Fibroblast of upper back skin (primary cell): ENCODE data around the gene ALK.
"Not testable (repeated sequence)": the region's sequence is repeated elsewhere in the genome, so short reads cannot be mapped to it uniquely, and the experiment has no call there.

ENCODE experiments used
- DNase-seq: peaks from one replicate; pipeline ENCODE4 v3.0.0-alpha.2; 2013

Gene ALK

DNA sequence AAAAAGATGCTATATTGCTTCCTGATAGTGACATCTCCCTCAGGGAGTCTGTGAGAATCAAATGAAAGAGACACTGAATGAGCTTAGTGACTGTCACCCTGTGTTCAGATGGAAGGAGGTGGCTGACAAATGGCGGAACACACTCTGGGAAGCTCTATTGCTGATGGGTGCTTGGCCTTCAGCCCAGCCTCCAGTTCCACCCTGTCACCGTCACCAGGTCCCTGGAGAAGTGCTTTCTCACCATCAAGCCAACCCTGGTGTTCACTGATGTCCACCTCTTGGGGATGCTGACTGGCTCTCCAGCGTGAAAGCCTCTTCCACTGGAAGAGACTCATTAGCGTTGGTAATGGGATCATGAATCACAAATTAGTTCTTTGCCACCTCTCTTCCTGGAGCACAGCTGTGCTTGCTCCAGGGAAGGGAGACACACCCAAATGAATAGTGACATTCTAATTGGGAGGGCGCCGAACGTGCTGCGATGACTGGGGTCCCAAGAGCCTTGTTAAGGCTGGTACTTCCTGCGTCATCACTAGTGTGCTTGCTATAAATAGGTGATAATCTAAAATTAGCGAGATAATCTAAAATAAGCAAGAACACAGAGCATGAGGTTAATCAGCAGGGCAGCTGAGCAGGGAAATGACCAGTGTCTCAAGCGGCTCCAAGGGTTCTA is 652.2 kb downstream of the ALK start:
- no peak for DNase-seq

DNA sequence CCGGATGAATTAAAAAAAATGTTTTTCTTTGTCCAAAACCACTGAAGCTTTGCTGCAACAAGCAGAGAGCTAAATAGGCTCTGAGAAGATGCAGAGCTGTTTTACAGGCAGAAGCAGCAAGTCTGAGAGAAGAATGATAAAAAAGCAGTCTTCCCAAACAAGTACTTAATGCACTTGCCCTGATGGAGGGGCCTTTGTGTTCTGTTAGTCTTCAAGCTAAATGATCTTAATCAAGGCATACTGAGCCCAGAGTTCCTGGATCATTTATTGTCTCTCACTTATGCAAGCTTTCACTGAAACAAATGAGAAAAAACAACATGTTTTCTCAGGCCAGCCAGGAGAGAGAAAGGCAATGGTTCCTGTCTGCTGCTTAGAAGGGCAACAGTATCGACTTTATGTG is 653.7 kb downstream of the ALK start:
- DNase-seq: no peak

DNA sequence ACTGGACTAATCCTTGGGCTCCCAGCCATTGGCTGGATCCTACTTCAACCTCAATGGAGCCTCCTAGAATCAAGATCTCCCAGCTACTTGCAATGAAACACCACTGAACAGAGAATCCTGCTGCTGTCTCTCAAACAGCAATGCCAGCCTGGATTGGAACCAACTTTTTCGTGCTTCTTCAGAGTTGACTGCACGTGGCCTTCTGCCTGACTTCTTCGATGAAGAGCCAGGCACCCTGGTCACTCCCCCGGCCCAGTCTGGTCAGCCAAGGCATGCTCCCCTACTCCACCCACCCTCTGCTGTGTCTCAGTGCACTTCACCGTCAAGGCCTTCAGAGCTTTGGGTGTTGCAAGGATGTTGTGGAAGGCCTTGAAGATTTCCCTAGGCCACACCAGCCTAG is 657.5 kb downstream of the ALK start:
- no peak for DNase-seq

DNA sequence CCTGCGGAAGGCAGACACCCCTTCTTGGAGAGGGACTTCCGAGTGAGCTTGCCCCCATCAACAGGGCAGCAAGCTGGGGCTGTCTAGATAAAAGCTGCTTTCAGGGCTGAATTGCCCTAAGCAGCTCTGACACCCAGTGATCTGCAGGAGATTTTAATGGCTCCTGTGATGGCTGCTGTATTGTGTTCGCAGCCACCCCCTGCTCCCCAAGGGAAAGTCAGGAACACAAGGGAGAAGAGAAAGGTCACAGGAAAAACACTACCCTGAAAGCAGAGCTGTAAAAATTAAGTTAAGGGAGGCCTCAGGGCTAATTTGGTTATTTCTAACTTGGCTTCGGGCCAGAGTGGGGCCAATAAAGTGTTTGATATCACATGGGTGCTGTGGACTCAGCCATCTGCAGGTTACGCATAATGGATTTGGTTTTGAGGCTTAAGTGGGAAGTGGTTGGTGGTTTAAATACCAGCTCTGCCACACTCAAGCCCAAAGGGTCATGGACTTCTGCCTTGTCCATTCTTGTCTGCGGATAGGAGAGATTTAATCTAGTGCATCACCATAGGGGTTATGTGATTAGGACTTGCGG is 658.6 kb downstream of the ALK start:
- no peak for DNase-seq

DNA sequence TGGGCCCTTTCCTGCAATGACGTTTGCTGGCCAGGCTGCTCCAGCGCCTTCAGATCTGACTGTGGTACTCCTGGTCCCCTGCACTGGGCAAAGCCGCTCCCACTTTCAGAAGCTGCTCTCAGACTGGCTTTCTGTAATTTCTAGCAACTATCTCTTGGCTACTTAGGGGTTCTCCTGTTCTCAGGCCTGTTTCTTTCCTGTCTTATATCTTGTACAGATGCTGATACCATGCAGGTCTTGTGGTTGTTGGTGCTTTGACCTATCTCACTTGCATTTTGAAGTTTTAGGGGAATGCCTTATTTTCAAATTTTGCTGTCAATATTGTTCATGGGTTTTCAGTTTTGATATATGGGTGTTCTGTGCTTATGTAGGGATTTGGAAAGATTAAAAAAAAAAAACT is 660.4 kb downstream of the ALK start:
- DNase-seq: no peak

DNA sequence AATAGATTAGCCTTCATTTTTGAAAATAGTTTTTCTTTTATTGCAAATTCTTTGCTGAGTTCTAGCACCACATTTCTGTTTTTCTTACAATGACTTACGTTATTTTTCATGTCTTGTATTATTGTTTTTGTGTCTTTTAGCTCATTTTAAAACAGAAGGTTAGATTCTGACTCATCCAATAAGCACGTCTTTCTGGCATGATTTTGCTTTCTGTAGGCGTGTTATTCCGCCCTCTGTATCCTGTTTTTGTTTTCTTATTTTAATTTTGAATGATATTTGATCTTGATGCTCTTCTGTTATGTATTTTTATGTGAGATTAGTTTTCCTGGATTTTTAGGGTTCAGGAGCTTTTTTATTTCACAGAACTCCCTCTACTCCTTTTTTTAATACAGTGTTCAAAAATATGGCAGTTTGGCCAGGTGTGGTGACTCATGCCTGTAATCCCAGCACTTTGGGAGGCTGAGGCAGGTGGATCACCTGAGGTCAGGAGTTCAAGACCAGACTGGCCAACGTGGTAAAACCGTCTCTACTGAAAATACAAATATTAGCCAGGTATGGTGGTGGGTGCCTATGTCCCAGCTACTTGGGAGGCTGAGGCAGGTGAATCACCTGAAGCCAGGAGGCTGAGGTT is 661.1 kb downstream of the ALK start:
- peak; percentile 19 for DNase-seq

DNA sequence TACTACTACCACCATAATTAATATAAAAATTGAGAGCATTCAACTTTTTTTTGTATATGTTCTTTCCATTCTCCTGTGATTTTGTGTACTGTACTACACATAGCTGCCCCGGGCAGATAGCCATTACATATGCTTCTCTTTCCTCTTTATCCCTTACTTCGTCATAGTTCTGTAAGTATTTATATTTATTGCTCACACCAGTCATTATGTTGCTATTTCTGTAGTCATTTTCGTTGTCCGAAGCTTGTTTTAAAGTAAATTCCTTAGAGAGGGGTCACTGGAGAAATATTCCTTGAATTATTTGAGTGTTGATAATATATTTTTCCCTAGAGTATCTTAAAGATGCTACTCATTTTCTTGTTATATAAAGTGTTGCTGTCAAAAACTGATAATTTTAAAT is 662.2 kb downstream of the ALK start:
- DNase-seq: peak; percentile 40

DNA sequence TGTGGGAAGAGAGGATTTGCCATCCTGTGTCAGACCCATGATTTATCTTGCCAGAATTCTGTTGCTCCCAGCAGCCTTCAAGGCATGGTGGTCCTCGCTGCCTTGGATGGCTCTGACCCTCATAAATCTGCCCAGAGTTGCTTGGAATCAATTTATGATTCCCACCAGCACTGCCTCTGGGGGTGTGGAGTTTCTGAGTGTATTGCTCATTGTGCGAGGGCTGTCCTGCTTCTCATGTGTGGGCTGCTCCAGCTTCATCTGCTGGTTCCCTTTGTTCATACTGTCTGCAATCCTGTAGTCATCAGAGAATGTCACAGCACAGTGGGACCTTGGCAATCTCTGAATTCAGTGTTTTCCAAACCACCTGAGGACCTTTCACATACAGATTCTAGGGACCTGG is 666.4 kb downstream of the ALK start:
- no peak for DNase-seq

DNA sequence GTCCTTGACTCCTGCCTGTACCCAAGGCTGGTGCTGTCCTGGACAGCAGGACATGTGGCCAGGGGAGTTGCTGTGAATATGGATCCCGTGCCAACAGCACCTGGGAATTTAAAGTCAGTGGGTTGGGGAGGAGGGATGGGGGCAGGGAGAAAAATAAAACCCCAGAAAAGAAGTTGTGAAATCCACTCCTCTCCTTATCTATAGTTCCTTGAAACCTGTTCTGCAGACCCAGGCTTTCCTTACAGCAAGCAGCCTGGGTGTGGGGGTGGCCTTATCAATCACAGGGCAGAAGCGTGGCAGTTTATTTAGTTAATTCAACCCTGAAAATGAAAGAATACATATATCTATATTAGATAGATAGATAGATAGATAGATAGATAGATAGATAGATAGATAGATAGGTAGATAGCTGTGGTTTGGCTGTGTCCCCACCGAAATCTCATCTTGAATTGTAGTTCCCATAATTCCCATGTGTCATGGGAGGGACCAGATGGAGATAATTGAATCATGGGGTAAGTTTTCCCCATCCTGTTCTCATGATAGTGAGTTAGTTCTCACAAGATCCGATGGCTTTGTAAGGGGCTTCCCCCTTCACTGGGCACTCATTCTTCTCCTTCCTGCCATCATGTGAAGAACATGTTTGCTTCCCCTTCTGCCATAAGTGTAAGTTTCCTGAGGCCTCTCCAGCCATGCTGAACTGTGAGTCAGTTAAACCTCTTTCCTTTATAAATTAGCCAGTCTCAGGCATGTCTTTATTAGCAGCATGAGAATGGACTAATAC is 667.7 kb downstream of the ALK start:
- not testable (repeated sequence) for DNase-seq

DNA sequence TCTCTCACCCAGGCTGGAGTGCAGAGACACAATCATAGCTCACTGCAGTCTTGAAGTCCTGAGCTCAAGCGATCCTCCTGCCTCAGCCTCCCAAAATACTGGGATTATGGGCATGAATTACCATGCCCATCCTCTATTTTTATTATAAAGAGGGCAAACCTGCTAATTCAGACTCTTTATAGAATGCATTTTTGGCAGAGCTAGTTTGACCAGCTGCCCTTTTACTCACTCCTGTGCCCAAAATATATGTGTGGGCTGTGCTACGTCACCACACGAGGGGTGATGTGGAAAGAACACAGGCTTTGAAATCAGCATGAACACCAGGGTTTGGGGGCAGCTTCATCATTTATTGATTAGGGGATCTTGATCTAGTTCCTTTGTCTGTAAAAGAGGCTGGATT is 668.4 kb downstream of the ALK start:
- no peak for DNase-seq

DNA sequence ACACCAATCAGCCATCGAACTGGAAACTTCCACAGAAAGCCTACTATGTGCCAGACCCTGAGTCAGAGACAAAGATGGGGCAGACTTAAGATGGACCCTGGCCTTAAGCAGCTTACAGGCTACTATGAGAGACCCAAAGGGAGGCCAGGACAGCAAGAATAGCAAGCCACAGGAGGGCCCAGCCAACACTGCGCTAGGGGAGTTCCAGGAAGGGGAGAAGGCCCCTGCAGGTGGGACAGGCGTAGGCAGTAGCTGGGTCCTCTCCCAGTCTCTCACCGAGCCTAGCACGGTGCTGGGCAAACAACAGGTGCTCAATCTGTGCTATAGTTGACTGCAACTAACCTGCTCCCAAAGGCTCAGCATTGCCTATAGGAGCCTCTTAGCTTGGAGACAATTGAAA is 670.0 kb downstream of the ALK start:
- no peak for DNase-seq

DNA sequence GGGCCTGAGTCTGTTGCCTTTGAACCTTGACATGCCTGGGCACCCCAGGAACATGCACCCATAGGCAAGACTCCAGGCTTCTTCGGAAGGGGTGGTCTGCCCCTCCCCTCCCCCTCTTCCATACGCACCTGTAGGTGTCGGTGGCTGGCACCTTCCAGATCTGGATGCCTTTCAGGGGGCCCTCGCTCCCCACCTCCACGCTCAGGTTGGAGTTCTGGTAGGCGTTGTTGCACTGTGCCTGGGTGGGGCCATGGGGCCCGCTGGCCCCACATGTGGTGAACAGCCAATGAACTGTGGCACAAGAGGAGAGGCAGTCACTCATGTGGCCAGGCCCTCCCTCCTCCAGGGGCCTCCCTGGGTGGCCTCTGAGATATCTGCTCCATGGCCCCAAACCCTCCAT is 670.4 kb downstream of the ALK start:
- no peak for DNase-seq

DNA sequence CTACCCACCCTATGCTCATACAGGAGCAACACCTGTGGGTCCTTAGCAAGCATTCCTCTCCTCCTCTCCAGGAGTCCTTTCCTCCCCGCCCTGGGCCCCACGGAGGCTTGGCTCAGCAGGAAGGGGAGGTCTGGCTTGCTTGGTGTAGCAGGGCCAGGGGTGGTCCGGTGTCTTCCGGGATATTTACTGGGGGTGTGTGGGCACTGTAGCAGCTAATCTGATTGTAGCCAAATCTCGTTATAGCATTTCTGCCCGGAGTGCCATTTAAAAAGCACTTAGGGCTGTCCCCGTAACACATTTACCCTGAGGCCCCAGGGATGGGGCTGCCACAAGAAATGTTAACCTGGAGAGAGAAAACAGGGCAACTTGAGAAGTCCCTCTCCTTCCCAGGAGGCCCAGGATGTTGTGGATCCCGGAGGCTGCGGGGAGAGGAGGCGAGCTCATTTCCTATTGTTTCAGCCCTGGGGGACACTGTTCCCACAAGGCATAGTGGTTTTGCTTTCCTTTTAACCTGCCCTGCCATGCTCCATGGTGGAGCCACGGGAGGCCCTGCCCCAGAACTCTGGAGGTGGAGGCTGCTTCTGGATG is 671.6 kb downstream of the ALK start:
- DNase-seq: no peak

DNA sequence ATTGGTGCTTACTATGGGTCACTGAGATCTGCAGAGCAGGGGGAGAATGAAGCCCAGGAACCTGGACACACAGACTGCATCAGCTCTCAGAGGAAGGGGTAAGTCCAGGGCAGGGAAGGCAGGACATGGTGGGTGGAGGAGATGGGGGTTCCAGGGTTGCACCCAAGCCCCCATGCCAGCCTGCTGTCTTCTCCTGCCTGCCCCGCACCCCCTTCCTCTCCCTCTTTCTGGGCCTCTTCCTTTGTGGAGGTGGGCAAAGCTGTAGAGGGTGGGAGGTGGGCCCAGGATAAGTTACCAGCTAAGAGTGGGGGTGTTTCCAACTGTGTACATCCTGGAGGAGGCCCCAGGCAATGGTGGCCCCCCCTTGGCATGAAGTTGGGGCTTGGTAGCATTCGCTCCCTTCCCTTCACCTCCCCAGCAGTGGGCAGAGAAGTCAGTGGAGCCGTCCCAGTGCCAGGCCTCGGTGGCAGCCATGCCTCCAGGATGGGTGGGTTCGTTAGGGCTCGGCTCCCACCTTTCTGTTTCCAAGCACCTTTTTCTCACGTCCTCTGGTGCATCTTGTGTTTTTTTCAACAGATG is 674.0 kb downstream of the ALK start:
- no peak for DNase-seq

DNA sequence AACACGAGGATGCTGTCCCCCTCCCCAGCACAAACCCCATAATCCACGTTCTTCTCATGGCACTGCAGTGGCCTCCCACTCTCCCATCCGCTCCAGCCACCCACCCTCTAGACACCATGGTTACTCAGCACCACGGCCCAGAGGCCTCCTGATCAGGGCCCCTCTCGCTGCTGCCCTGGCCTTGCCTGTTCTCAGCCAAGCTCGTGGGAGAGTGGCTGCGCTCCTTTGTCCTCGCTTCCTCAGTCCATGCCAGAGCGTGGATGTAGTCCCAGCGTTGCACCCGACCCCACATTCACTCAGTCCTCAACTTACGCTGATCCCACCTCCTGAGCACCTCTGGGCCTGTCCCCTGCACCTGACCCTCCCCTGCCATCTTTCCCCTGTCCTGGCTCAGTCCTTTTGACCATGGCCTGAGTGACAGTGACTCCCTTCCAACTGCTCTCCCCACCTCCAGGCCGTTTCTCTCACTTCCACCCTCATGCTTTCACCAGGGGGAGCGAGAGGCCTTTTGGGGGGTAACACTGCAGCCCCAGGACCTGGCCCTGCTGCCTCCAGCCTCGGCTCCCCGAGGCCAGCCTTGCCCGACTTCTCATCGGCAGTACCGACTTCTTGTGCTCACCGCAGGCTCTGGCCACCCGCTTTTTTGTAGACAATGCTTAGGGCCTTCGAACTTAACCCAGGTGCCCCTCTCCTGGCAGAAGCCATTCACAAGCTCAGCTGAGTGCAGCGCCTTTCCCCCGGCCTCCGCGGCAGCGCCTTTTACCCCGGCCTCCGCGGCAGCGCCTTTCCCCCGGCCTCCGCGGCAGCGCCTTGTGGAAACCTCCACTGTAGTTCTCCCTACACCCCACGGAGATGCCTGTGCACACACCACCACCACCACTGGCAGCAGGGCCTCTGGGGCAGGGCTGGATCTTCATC is 674.7 kb downstream of the ALK start:
- no peak for DNase-seq

DNA sequence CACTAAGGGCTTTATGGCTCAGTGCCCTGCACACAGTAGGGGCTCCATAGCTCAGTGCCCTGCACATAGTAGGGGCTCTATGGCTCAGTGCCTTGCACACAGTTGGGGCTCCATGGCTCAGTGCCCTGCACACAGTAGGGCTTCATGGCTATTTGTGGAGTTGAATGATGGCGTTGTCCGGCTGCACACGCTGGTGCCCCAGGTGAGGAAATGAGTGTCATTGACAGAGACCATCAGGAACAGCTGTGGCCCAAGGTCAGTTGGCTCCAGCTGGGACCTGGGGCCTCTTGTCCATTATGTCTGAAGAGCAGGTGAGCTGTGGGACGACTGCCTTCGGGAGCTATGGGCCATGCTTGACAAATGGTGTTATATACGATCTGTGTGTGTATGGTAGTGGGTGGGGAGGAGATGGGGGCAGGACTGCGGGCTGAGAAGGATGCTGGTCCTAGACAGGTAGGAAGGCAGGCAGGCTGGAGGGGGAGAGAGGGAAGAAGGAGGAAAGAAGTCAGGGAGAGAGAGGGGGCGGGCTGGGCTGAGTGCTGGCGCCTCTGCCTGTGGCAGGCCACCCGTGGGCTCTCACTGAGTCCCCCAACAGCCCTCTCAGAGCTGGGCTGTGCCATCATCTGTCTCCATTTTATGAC is 675.5 kb downstream of the ALK start:
- DNase-seq: no peak

DNA sequence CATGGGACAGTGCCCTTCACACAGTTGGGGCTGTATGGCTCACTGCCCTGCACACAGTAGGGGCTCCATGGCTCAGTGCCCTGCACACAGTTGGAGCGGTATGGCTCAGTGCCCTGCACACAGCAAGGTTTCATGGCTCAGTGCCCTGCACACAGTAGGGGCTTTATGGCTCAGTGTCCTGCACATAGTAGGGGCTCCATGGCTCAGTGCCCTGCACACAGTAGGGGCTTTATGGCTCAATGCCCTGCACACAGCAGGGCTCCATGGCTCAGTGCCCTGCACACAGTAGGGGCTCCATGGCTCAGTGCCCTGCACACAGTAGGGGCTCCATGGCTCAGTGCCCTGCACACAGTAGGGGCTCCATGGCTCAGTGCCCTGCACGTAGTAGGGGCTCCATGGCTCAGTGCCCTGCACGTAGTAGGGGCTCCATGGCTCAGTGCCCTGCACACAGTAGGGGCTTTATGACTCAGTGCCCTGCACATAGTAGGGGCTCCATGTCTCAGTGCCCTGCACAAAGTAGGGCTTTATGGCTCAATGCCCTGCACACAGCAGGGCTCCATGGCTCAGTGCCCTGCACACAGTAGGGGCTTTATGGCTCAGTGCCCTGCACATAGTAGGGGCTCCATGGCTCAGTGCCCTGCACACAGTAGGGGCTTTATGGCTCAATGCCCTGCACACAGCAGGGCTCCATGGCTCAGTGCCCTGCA is 676.2 kb downstream of the ALK start:
- not testable (repeated sequence) for DNase-seq

DNA sequence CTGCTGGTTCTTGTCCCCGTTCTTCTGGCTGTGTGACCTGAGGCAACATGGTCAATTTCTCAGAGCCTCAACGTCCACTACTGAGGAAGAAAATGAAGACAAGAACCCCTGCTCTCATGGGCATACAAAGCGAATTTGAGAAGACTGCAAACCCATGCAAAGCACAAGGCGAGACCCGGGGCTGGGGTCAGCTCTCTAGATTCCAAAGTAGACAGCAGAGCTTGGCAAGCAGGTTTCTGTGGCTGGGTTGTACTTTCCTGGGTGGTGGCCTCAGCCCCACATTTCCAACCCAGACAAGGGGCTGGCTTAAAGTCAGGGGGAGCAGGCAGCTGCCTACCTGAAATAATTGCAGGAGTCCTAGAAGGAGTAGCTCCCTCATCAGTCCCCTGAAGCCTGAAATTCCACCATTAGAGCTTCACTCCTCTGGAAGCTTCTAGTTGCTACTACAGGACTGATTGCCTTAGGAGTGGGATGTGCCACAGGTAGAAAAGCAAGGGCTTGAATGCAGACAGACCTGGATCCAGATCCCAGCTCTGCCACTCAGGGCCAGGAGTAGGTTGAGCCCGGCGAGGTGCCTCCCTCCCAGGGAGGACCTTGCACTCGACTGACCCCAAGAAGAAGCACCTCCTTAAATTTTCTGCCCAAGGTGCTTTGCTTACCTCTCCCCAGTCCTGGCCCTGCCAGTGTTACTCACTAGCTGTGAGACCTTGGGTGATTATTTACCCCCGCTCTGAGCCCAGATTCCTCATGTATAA is 678.6 kb downstream of the ALK start:
- DNase-seq: no peak

DNA sequence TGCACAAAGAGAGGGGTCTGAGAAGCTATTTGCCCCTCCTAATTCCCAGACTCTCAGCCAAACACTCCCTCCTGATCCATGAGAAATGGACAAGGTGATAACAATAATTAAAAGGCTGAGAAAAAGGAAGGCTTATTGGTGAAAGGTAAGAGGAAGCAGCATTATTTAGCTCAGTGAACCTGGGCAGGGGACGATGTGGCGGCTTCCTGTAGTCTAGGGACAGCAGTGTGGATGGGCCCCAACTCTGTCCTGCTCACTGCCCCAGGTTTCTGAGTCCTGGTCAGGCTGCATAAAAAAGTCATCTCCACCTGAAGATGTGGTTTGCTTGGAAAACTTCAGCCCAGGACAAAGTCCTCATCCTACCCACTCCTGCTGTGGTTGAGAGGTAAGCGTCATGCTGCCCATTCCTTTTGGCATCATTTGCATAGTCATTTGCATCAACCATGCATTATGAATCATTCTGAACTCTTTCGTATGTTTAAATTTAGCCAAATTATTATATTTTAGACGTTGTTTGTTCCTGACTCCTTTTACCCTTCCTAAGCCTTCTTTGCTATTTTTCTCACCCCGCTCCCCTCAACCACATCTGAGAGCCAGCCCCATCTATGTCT is 679.3 kb downstream of the ALK start:
- DNase-seq: no peak

DNA sequence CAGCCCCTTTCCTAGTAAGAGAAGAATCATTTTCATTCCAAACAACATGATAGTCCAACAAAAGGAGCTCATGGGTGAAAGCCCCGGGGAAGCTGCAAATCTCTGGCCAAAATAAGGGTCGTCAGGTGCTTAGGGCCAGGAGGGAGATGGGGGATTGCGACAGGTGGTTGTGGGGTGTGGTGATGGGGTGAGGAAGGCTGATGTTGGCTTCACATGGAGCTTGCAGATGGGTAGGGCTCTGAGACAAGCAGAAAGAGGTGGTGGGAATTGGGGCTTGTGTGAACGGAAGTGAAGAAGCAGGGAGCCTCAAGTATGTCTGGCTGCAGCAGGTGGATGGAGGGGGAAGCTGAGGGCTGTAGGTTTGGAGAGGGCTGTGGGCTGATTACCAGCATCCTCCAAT is 680.0 kb downstream of the ALK start:
- DNase-seq: no peak
